WTC11 (cell line): ENCODE data around the gene PHKA1.

ENCODE experiments used
- NR2C2 ChIP-seq: sonication (generic); formaldehyde crosslinking; IDR thresholded peaks from 2 replicates; pipeline ENCODE4 v1.8.0; 2022; ENCODE audit warnings: mild to moderate bottlenecking, missing genetic modification reagents
- SP1 ChIP-seq: sonication (generic); formaldehyde crosslinking; conservative IDR thresholded peaks from 2 replicates; pipeline ENCODE4 v1.8.1; 2022; ENCODE audit warnings: missing genetic modification reagents
- TEAD4 ChIP-seq: sonication (generic); formaldehyde crosslinking; IDR thresholded peaks from 2 replicates; pipeline ENCODE4 v1.8.0; 2022; ENCODE audit warnings: mild to moderate bottlenecking, missing genetic modification reagents
- ZNF671 ChIP-seq: fragments of 250-450 bp; sonication (Bioruptor Pico); IDR thresholded peaks from 2 replicates; pipeline ENCODE4 v1.8.0; 2021; ENCODE audit warnings: mild to moderate bottlenecking
- TF ChIP-seq, protein P1 (sequence below): fragments of 200-600 bp; IDR thresholded peaks from 2 replicates; pipeline ENCODE4 v1.8.0; 2022; ENCODE audit warnings: antibody characterized with exemption
- TF ChIP-seq, protein P2 (sequence below): sonication (generic); formaldehyde crosslinking; IDR thresholded peaks from 2 replicates; pipeline ENCODE4 v1.8.0; 2022; ENCODE audit warnings: mild to moderate bottlenecking, missing genetic modification reagents
- TF ChIP-seq, protein P3 (sequence below): sonication (generic); formaldehyde crosslinking; IDR thresholded peaks from 2 replicates; pipeline ENCODE4 v1.8.1; 2022; ENCODE audit warnings: mild to moderate bottlenecking, missing genetic modification reagents, moderate library complexity, borderline replicate concordance

DNA sequence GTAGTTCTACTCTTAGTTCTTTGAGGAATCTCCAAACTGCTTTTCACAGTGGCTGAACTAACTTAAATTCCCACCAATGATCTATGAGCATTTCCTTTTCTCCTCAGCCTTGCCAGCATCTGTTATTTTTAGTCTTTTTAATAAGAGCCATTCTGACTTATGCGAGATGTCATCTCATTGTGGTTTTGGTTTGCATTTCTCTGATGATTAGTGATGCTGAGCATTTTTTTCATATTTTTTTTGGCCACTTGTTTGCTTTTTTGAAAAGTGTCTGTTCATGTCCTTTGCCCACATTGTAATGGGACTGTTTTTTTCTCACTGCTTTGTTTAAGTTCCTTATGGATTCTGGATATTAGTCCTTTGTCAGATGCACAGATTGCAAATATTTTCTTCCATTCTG is 21.5 kb upstream of the PHKA1 start:
- TF ChIP-seq, protein P1, sequence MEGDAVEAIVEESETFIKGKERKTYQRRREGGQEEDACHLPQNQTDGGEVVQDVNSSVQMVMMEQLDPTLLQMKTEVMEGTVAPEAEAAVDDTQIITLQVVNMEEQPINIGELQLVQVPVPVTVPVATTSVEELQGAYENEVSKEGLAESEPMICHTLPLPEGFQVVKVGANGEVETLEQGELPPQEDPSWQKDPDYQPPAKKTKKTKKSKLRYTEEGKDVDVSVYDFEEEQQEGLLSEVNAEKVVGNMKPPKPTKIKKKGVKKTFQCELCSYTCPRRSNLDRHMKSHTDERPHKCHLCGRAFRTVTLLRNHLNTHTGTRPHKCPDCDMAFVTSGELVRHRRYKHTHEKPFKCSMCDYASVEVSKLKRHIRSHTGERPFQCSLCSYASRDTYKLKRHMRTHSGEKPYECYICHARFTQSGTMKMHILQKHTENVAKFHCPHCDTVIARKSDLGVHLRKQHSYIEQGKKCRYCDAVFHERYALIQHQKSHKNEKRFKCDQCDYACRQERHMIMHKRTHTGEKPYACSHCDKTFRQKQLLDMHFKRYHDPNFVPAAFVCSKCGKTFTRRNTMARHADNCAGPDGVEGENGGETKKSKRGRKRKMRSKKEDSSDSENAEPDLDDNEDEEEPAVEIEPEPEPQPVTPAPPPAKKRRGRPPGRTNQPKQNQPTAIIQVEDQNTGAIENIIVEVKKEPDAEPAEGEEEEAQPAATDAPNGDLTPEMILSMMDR = no peak
- no peak for TF ChIP-seq TEAD4 (CRISPR knock-in tag)
- no peak for TF ChIP-seq SP1 (CRISPR knock-in tag)
- TF ChIP-seq, protein P2, sequence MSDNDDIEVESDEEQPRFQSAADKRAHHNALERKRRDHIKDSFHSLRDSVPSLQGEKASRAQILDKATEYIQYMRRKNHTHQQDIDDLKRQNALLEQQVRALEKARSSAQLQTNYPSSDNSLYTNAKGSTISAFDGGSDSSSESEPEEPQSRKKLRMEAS = no peak
- no peak for TF ChIP-seq ZNF671 (CRISPR knock-in tag)
- no peak for TF ChIP-seq NR2C2
- TF ChIP-seq, protein P3, sequence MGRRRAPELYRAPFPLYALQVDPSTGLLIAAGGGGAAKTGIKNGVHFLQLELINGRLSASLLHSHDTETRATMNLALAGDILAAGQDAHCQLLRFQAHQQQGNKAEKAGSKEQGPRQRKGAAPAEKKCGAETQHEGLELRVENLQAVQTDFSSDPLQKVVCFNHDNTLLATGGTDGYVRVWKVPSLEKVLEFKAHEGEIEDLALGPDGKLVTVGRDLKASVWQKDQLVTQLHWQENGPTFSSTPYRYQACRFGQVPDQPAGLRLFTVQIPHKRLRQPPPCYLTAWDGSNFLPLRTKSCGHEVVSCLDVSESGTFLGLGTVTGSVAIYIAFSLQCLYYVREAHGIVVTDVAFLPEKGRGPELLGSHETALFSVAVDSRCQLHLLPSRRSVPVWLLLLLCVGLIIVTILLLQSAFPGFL (CRISPR knock-in tag) = no peak
